DMS 273 (cell line): ENCODE data around the gene PITX3.
A peak's percentile ranks its signal among the peaks of the same experiment; 100 is the strongest.
"Not testable (repeated sequence)": the region's sequence is repeated elsewhere in the genome, so short reads cannot be mapped to it uniquely, and the experiment has no call there.

Experiments used
- DNase-seq: peaks from one replicate; lab custom pipeline; 2025; ENCODE audit not compliant: unreplicated experiment; lab: John Stamatoyannopoulos, UW

The PITX3 gene

GRCh38 chr10:102261196-102261595, 19.9 kb upstream of the PITX3 start:
- peak; percentile 4 for DNase-seq

GRCh38 chr10:102255404-102255803, 14.1 kb upstream of the PITX3 start:
- no peak for DNase-seq

- no peak for DNase-seq
Measured at GRCh38 chr10:102254426-102254825, 13.1 kb upstream of the PITX3 start.

- not testable (repeated sequence) for DNase-seq
Measured at GRCh38 chr10:102252508-102252907, 11.2 kb upstream of the PITX3 start.

GRCh38 chr10:102247734-102248133, 6.4 kb upstream of the PITX3 start:
- no peak for DNase-seq

GRCh38 chr10:102246261-102246660, 4.9 kb upstream of the PITX3 start:
- DNase-seq = peak; percentile 12

GRCh38 chr10:102245932-102246251, 4.6 kb upstream of the PITX3 start:
- no peak for DNase-seq

GRCh38 chr10:102245082-102245931, 4.0 kb upstream of the PITX3 start, which contains the start of gene GBF1:
Gene GBF1 (plus strand): TSS chr10:102245532. CDS start chr10:102258939, 13,407 bp downstream.
- peak; percentile 99 for DNase-seq

- no peak for DNase-seq
Measured at GRCh38 chr10:102243309-102243708, 2.0 kb upstream of the PITX3 start.

- no peak for DNase-seq
Measured at GRCh38 chr10:102242118-102242485, 790 bp upstream of the PITX3 start.

GRCh38 chr10:102241032-102241443, 274 bp downstream of the PITX3 start:
- DNase-seq = no peak

- no peak for DNase-seq
Measured at GRCh38 chr10:102240467-102241031, 763 bp downstream of the PITX3 start.

- DNase-seq = no peak
Measured at GRCh38 chr10:102237711-102238252, 3.5 kb downstream of the PITX3 start.

GRCh38 chr10:102236006-102236405, 5.3 kb downstream of the PITX3 start:
- no peak for DNase-seq

GRCh38 chr10:102235598-102235920, 5.8 kb downstream of the PITX3 start:
- no peak for DNase-seq

- no peak for DNase-seq
Measured at GRCh38 chr10:102234888-102235597, 6.3 kb downstream of the PITX3 start.

- DNase-seq = peak; percentile 15
Measured at GRCh38 chr10:102233997-102234396, 7.3 kb downstream of the PITX3 start.

GRCh38 chr10:102231357-102232318, 9.7 kb downstream of the PITX3 start:
- DNase-seq = peak; percentile 73

- peak; percentile 74 for DNase-seq
Measured at GRCh38 chr10:102230861-102231356, 10.4 kb downstream of the PITX3 start.

GRCh38 chr10:102230264-102230860, 10.9 kb downstream of the PITX3 start:
- peak; percentile 93 for DNase-seq
